Neuron (in vitro differentiated cells): ENCODE results near the gene HS3ST5.

Experiments used
- H2AFZ ChIP-seq: one replicate; pipeline ENCODE4 v1.6.1; 2013; ENCODE audit warnings: low read depth, mild to moderate bottlenecking, inconsistent platforms, low read length, moderate library complexity
- H3K27me3 ChIP-seq: one replicate; pipeline ENCODE4 v1.6.1; 2013; ENCODE audit warnings: low read length; ENCODE audit not compliant: insufficient read depth
- H3K36me3 ChIP-seq: one replicate; pipeline ENCODE4 v1.6.1; 2013; ENCODE audit warnings: low read length; ENCODE audit not compliant: insufficient read depth
- H3K4me1 ChIP-seq: one replicate; pipeline ENCODE4 v1.6.1; 2013; ENCODE audit warnings: low read length; ENCODE audit not compliant: insufficient read depth
- H3K4me3 ChIP-seq: 2 replicates; pipeline ENCODE4 v1.5.1; 2013; ENCODE audit warnings: mild to moderate bottlenecking, low read length, moderate library complexity
- H3K9me3 ChIP-seq: one replicate; pipeline ENCODE4 v1.6.1; 2013; ENCODE audit warnings: low read length

Gene HS3ST5

GRCh38 chr6:114068771-114069170 lies 274.1 kb downstream of the HS3ST5 start:
- Histone ChIP-seq H3K27me3 (no peaks in the 10 kb centered on the region), H3K9me3 (no peaks in the 10 kb centered on the region), H3K4me3 (no peak overlapping the region), H3K4me1 (no peaks in the 10 kb centered on the region), H3K36me3 (no peaks in the 10 kb centered on the region), H2AFZ (no peak overlapping the region)

DNA sequence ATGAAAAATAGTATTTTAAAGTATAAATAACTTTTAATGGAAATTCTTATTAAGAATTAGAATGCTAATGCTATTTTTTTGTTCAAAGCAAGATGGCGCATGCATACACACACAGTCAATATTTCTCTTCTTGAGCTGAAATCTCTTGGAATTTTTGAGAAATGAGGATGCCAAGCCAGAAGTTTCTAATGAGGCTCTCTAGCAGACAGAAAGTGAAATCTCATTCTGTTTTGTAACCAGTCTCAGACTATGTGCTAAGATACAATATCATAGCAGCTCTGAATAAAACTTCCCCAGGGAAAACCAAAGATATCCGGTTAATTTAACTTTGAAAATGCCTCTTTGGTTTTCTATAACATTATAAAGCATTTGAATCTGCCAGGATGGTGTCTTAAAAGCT lies 274.7 kb downstream of the HS3ST5 start:
- Histone ChIP-seq H3K4me1 (no peaks in the 10 kb centered on the region), H3K27me3 (no peaks in the 10 kb centered on the region), H3K36me3 (no peaks in the 10 kb centered on the region), H3K9me3 (no peaks in the 10 kb centered on the region), H2AFZ (no peak overlapping the region), H3K4me3 (no peak overlapping the region)

GRCh38 chr6:114064862-114065261 lies 278.0 kb downstream of the HS3ST5 start:
- Histone ChIP-seq H3K9me3 (no peaks in the 10 kb centered on the region), H3K36me3 (no peaks in the 10 kb centered on the region), H2AFZ (no peak overlapping the region), H3K4me3 (no peak overlapping the region), H3K4me1 (no peaks in the 10 kb centered on the region), H3K27me3 (no peaks in the 10 kb centered on the region)

GRCh38 chr6:114063956-114064355 lies 278.9 kb downstream of the HS3ST5 start:
- Histone ChIP-seq H3K27me3 (no peaks in the 10 kb centered on the region), H2AFZ (no peak overlapping the region), H3K36me3 (no peaks in the 10 kb centered on the region), H3K4me3 (no peak overlapping the region), H3K4me1 (no peaks in the 10 kb centered on the region), H3K9me3 (no peaks in the 10 kb centered on the region)

DNA sequence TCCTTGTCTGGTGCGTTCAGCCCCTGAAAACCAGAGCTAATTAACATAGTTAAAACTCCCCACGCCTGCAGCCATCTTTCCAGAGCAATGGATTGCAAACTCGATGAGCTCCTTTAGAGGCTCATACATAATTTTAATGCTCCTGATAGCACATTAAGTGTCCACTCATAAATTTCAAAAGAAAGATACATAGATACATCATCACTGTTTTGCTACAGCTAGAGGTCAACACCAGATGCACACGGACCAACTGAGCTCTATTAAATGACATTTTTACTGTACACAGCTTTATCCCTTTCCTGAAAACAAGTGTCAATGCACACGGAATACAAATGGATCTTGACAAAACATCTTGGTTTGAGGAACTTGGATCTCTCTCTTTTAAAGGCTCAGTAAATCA lies 280.6 kb downstream of the HS3ST5 start:
- Histone ChIP-seq H3K27me3 (no peaks in the 10 kb centered on the region), H3K9me3 (no peaks in the 10 kb centered on the region), H3K4me1 (no peaks in the 10 kb centered on the region), H2AFZ (no peak overlapping the region), H3K36me3 (no peaks in the 10 kb centered on the region), H3K4me3 (no peak overlapping the region)

DNA sequence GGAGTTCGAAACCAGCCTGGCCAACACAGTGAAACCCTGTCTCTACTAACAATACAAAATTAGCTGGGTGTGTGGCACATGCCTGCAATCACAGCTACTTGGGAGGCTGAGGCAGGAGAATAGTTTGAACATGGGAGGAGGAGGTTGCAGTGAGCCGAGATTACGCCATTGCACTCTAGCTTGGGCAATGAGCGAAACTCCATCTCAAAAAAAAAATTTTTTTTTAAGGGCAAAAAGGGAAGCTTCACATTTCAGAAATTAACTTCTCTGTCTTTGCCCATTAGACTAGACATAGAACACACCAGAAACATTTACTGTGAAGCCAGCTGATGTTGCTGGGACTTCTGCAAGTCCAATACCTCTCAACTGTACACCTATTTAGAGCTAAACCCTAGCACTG lies 281.1 kb downstream of the HS3ST5 start:
- no peaks in the 10 kb centered on the region for H3K4me1 ChIP-seq
- no peak overlapping the region for H3K4me3 ChIP-seq
- H3K9me3 ChIP-seq: no peaks in the 10 kb centered on the region
- no peak overlapping the region for H2AFZ ChIP-seq
- no peaks in the 10 kb centered on the region for H3K27me3 ChIP-seq
- H3K36me3 ChIP-seq: no peaks in the 10 kb centered on the region

DNA sequence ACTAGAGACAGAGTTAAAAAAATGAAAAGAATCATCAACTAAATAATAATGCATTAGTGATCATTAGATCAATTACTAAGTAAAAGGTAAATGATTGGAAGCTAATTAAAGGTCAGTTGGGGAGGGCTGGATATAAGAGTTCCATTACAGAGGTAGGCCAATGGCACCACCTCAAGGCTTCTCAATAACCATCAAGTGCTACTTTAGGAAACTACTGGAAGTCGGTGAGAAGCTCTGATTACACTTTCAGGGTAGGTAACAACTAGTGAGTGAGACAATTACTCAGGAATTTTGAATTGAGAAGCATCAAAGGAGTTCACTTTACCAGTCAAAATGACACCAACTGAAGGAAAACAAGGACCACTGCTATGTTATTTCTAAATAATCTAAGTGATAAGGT lies 281.7 kb downstream of the HS3ST5 start:
- Histone ChIP-seq H3K36me3 (no peaks in the 10 kb centered on the region), H3K9me3 (no peaks in the 10 kb centered on the region), H3K4me3 (no peak overlapping the region), H3K27me3 (no peaks in the 10 kb centered on the region), H3K4me1 (no peaks in the 10 kb centered on the region), H2AFZ (no peak overlapping the region)

DNA sequence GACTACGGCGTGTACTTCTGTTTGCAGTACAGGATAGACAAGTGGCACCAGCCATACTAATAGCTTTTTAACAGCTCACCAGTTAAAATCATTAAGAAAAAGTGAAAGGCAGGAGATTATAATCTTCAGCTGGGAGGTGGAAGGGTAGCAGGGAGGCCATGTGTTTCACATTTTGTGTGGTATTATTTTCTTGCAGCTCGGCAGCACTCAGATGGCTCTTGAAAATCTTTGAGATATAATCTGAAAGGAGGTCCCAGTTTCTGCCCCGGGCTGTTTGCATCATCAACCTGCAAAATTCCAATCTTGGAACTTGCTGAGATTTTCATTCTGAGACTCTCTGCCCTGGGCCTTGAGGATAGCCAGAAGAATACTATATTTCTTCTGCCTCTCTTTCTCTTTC lies 284.4 kb downstream of the HS3ST5 start:
- H3K36me3 ChIP-seq: no peaks in the 10 kb centered on the region
- no peaks in the 10 kb centered on the region for H3K9me3 ChIP-seq
- H3K4me3 ChIP-seq: no peak overlapping the region
- peaks cover 7% of the 10 kb centered on the region for H3K4me1 ChIP-seq
- no peaks in the 10 kb centered on the region for H3K27me3 ChIP-seq
- no peak overlapping the region for H2AFZ ChIP-seq

- H3K27me3 ChIP-seq: no peaks in the 10 kb centered on the region
Measured at GRCh38 chr6:114055763-114056162, 287.1 kb downstream of the HS3ST5 start.

DNA sequence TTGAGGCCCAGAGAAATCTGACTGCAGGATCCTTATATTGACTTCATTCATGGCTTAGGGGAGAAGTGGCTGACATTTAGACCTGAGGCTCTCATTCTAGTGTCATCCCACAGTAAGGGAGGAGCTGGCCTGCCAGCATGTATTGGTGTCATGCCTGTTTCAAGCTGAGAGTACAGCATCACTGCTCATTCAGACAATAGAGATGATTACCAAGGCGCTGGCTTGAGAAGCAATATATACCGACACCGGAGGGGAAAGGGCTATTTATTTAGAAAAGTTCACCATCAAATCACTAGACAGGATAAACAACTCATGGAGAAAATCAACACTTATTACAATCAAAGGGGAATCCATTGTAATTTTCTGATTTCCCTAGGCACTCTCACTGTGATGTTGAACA lies 287.5 kb downstream of the HS3ST5 start:
- no peak overlapping the region for H2AFZ ChIP-seq

More at GRCh38 chr6:114055763-114056162, 287.1 kb downstream of the HS3ST5 start:
- Histone ChIP-seq H3K4me3 (no peak overlapping the region), H3K36me3 (no peaks in the 10 kb centered on the region), H3K4me1 (peaks cover 7% of the 10 kb centered on the region), H2AFZ (no peak overlapping the region), H3K9me3 (no peaks in the 10 kb centered on the region)

DNA sequence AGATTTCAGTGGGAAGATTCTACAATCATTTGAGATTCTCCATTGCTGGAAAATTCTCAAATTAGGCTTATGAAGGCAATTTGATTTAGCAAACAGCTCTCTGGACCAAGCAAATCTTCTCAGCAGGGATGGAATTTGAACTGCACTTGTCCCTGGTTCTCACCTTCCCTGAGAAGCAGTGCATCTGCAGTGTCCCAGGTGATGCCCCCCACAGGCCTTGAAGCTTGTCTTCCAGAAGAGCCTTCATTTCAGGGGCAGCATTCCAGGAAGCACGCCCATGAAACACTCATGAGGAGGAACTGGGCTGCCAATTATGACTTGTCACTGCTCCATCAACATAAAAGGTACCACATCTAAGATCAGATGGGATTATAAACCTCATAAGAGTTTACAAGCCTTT lies 289.0 kb downstream of the HS3ST5 start:
- H3K4me1 ChIP-seq: peaks cover 7% of the 10 kb centered on the region
- H2AFZ ChIP-seq: no peak overlapping the region
- no peak overlapping the region for H3K4me3 ChIP-seq
- H3K9me3 ChIP-seq: no peaks in the 10 kb centered on the region
- H3K36me3 ChIP-seq: no peaks in the 10 kb centered on the region
- H3K27me3 ChIP-seq: no peaks in the 10 kb centered on the region

More for the DNA sequence above, 287.5 kb downstream of the HS3ST5 start:
- Histone ChIP-seq H3K4me1 (peaks cover 7% of the 10 kb centered on the region), H3K36me3 (no peaks in the 10 kb centered on the region), H3K9me3 (no peaks in the 10 kb centered on the region), H3K27me3 (no peaks in the 10 kb centered on the region), H3K4me3 (no peak overlapping the region)

- Histone ChIP-seq H2AFZ (no peak overlapping the region), H3K9me3 (peaks cover 2% of the 10 kb centered on the region), H3K27me3 (no peaks in the 10 kb centered on the region)
Measured at GRCh38 chr6:114052141-114052540, 290.7 kb downstream of the HS3ST5 start.

GRCh38 chr6:114051031-114051430 lies 291.8 kb downstream of the HS3ST5 start:
- H2AFZ ChIP-seq: no peak overlapping the region
- H3K9me3 ChIP-seq: peaks cover 2% of the 10 kb centered on the region
- H3K4me1 ChIP-seq: peaks cover 7% of the 10 kb centered on the region
- H3K36me3 ChIP-seq: no peaks in the 10 kb centered on the region
- H3K4me3 ChIP-seq: no peak overlapping the region
- no peaks in the 10 kb centered on the region for H3K27me3 ChIP-seq

More at GRCh38 chr6:114052141-114052540, 290.7 kb downstream of the HS3ST5 start:
- H3K4me3 ChIP-seq: no peak overlapping the region
- no peaks in the 10 kb centered on the region for H3K36me3 ChIP-seq
- H3K4me1 ChIP-seq: peaks cover 7% of the 10 kb centered on the region

DNA sequence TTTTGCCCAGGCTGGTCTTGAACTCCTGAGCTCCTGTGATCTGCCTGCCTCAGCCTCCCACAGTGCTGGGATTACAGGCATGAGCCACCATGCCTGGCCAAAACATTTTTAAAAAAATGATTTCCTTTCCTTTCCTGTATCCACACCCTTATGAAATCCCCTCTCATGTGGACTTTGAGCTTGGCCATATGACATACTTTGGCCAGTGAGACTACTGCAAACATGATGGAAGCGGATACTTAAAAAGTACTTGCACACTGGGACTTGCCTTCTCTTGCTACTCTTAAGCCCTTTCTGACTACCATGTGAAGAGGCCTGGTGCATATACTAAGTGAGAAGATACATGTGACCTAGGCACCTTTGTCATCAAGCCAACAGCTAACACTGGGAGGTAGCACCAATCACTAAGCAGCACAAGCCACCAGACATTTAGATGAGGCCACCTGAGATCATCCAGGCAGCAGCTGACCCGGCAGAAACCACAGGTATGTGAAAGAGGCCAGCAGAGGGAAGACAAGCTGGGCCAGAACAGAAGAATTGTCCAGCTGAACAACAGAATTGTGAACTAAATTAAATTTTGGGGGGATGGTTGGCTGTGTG lies 293.4 kb downstream of the HS3ST5 start:
- Histone ChIP-seq H3K4me1 (no peaks in the 10 kb centered on the region), H3K9me3 (peaks cover 2% of the 10 kb centered on the region), H3K36me3 (no peaks in the 10 kb centered on the region), H2AFZ (no peak overlapping the region), H3K27me3 (no peaks in the 10 kb centered on the region), H3K4me3 (no peak overlapping the region)
